ENCODE results near the gene KRTAP5-5. TPM values are rescaled to one million over a fixed set of nuclear protein-coding genes. Genes with fewer than 3 reads are reported as not detected.

The KRTAP5-5 gene
- total and polyA plus RNA-seq, 10 of the 15 experiments (the other 5 are each of a cell fraction or from before 2014, with no cell fraction given) = not detected

- no peak overlapping the region for H2AFZ ChIP-seq (ENCODE audit: control insufficient read depth, low read depth, low read length)
- H4K20me1 ChIP-seq (ENCODE audit: control insufficient read depth, insufficient read depth) = no peaks in the 10 kb centered on the region
- no peaks in the 10 kb centered on the region; a peak in 1 of 4 replicates for H3K27me3 ChIP-seq (replicated peaks in 1 of 2; ENCODE audit: control insufficient read depth in 2 of 2, insufficient read depth in 2 of 2, low read length in 1 of 2)
- intact Hi-C loops (cut with micrococcal nuclease; ENCODE audit: unreplicated experiment) (no loop called here), in situ Hi-C loops (cut with MboI) (no loop called here)
- H3K4me2 ChIP-seq (ENCODE audit: control insufficient read depth, insufficient read depth) = no peak overlapping the region
- 12% methylated on average over 16 of the region's 16 CpGs for WGBS (ENCODE audit: insufficient coverage, insufficient replicate concordance, low lambda C conversion rate, missing lambda C conversion rate)
- no peak for FAIRE-seq
- H3K9ac ChIP-seq (ENCODE audit: control insufficient read depth, insufficient read depth, low read length) = no peak overlapping the region
- ChIA-PET POLR2A (no interaction called here), RAD21 (ENCODE audit: unreplicated experiment) (no interaction called here), CTCF (no interaction called here), SMC1A (ENCODE audit: uncharacterized antibody, unreplicated experiment) (no interaction called here)
- DNase-seq (ENCODE audit: low read depth, low spot score) = no peak
- no peaks in the 10 kb centered on the region for H3K9me3 ChIP-seq (replicated peaks; ENCODE audit: control insufficient read depth, insufficient read depth, low read length)
- no peak for TF ChIP-seq GABPA (IDR thresholded peaks at IDR 0.05; ENCODE audit: low read depth)
- no peak for TF ChIP-seq ZNF622 (IDR thresholded peaks at IDR 0.05)
- TF ChIP-seq CEBPB (IDR thresholded peaks at IDR 0.05; ENCODE audit: borderline replicate concordance in 1 of 2, low read depth in 2 of 2, low read length in 2 of 2) = no peak
- no peak for TF ChIP-seq PKNOX1 (IDR thresholded peaks at IDR 0.05)
- TF ChIP-seq YBX1 (IDR thresholded peaks at IDR 0.05) = no peak
- TF ChIP-seq EP300 (IDR thresholded peaks at IDR 0.05; ENCODE audit: borderline replicate concordance in 1 of 2, control insufficient read depth in 1 of 2, low read depth in 2 of 2, low read length in 2 of 2) = no peak
- no peak for TF ChIP-seq SPI1 (IDR thresholded peaks at IDR 0.05; ENCODE audit: borderline replicate concordance, insufficient read depth, low read depth, low read length)
- no peak for TF ChIP-seq STAT3 (IDR thresholded peaks at IDR 0.05; ENCODE audit: low read depth, low read length)
- no peaks in the 10 kb centered on the region for H3K79me2 ChIP-seq (ENCODE audit: control insufficient read depth, insufficient read depth, low read length)
- H3K4me3 ChIP-seq = no peak overlapping the region
- H3K36me3 ChIP-seq (ENCODE audit: control insufficient read depth in 2 of 2, insufficient read depth in 2 of 2, low read length in 1 of 2) = no peaks in the 10 kb centered on the region
- H3K4me1 ChIP-seq (ENCODE audit: control insufficient read depth, insufficient read depth, low read length) = no peaks in the 10 kb centered on the region
- H3K27ac ChIP-seq (ENCODE audit: control insufficient read depth, insufficient read depth) = no peak overlapping the region
- no TSS peak for BruUV-seq (replicated peaks)
- no peak for ATAC-seq
Measured at GRCh38 chr11:1667906-1668305, 38.3 kb downstream of the KRTAP5-5 start.
